H1 (cell line): ENCODE results near the gene HRH1. TPM values are rescaled to one million over a fixed set of nuclear protein-coding genes. Genes with fewer than 3 reads are reported as not detected.

Source experiments
- JUN ChIP-seq: IDR thresholded peaks from 2 replicates; pipeline ENCODE4 v1.6.1; 2011; ENCODE audit warnings: low read depth, mild to moderate bottlenecking, improper control_type of control experiment, low read length
- SP2 ChIP-seq: IDR thresholded peaks from 2 replicates; pipeline ENCODE4 v1.6.1; 2012; ENCODE audit warnings: mild to moderate bottlenecking, low read length, inconsistent platforms
- polyA plus RNA-seq, 7 experiments: library from polyadenylated mRNA; depleted of rRNA in 3 of 7; stranded (reverse) in 5 of 7; unstranded in 2 of 7; fragments of >200 nt in 5 of 7; fragments of 200-250 nt in 2 of 7; gene quantifications; 1 replicate in 5 of 7; 2 replicates in 1 of 7; 4 replicates in 1 of 7; pipeline versions ENCODE4 v1.2.1 to v1.2.3, GENCODE V29; 2011 to 2013; ENCODE audit warnings: missing spikeins in 2 of 7, mixed read lengths in 2 of 7
- total RNA-seq: library from RNA; stranded (reverse); fragmentation: NEBNext Ultra II Directional; extraction: Animal tissue kit (Norgen Biotek cat#: 25700); gene quantifications from 2 replicates; pipeline ENCODE4 v1.2.1, GENCODE V29; 2021

Gene HRH1
- total and polyA plus RNA-seq, 2 of the 8 experiments (the other 6 are each of a cell fraction or from before 2014, with no cell fraction given) = 0.11 TPM; not detected in 1

DNA sequence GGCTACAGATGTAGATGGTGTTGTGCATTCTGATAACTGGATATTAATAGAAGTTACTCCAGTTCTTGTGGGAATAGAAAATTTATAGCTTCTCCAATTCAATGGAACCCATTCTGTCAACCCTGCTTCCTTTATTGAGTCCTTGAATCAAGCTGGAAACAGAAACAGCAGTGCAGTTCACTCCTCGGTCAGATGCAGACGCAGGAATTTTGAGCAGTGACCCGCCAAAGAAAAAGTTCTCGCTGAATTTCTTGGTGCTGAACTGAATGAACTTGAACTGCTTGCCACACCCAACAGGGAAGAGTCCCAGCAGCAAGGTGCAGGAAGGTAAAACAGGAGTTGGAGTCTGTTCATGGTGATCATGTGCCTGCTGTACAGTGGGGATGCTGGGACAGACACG is 10.3 kb downstream of the HRH1 start (continued):
- TF ChIP-seq SP2 = no peak
- no peak for TF ChIP-seq JUN
